GM18526 (cell line): Measurements from ENCODE around the gene FAM50B.

Source experiments
- POLR2A ChIP-seq: IDR thresholded peaks from 3 replicates; pipeline ENCODE4 v1.6.1; 2011; ENCODE audit not compliant: insufficient read length; ENCODE audit errors: extremely low read depth

The FAM50B gene

DNA sequence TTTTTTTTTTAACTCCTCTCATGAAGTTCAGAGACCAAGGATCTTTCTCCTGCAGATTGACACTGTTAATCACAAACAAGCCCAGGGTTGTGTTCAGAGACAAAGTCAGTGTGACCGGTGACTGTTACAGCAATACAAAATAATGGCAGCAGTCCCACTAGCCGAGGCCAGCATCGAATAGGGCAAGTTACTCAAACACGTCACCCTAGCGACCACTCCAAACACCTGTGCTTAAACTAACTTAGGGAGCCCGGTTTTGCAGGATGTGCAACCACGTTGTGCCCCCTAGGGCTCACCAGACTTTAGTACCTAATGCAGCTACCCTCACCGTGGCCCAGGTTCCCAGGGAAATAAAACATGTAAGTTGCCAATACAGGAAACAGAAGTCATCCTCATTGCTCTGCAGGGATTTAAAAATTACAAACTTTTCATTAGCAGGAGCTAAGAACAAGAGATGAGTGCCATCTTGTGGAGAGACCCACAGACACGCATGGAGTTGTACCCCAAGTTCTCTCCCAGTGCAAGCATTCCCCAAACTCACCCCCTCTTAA is 38.1 kb downstream of the FAM50B start:
- TF ChIP-seq POLR2A, result no peak

GRCh38 chr6:3888153-3888957 is 39.2 kb downstream of the FAM50B start:
- TF ChIP-seq POLR2A, result no peak

- no peak for TF ChIP-seq POLR2A
Observed at GRCh38 chr6:3890047-3890446, 40.9 kb downstream of the FAM50B start.

- no peak for TF ChIP-seq POLR2A
Observed at GRCh38 chr6:3891883-3892282, 42.7 kb downstream of the FAM50B start.

DNA sequence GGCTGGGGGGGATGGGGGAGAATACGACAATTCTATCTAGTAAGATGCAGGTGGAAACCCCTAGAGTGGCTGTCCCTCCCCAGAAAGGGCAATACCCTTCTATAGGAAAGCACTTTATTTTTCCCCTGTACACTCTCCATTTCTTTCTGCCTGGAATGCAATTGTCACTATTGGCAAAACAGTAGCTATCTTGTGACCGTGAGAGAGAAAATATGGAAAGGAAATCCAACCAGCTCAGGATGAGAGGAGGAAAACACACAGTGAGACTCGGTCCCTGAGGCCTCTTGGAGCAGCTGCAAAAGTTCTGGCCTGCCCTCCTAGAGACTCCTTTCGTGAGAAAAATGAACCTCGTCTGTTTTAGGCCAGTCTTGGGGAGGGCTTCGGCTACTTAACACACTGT is 43.4 kb downstream of the FAM50B start:
- no peak for TF ChIP-seq POLR2A

DNA sequence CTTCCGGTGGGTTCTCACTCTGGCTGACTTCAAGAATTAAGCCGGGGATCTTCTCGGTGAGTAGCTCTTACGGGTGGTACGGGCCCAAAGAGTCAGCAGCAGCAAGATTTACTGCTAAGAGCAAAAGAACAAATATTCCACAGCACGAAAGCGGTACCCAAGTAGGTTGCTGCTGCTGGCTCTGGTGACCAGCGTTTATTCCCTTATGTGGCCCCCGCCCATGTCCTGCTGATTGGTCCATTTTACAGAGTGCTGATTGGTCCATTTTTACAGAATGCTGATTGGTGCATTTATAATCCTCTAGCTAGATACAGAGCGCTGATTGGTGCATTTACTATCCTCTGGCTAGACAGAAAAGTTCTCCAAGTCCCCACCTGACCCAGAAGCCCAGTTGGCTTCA is 44.3 kb downstream of the FAM50B start:
- no peak for TF ChIP-seq POLR2A

DNA sequence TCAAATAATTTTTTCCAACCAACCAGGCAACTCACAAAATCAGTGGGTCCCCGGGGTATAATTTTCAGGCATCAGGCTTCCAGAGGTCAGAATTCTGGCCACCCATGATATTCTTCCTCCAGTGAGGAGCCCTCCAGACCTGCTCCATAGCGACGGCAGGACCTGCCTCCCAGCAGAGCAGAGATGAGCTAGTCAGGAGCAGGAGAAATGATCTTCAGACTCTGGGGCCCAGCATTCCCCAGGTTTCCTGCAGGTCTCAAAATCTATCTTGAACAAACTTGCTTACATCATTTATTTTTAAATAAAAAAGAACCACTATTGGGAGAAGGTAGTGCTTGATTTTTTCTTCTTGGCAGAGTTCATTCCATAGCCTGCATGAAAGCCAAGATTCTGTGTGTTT is 44.7 kb downstream of the FAM50B start:
- no peak for TF ChIP-seq POLR2A

GRCh38 chr6:3894590-3895311 is 45.6 kb downstream of the FAM50B start:
- TF ChIP-seq POLR2A, result no peak

DNA sequence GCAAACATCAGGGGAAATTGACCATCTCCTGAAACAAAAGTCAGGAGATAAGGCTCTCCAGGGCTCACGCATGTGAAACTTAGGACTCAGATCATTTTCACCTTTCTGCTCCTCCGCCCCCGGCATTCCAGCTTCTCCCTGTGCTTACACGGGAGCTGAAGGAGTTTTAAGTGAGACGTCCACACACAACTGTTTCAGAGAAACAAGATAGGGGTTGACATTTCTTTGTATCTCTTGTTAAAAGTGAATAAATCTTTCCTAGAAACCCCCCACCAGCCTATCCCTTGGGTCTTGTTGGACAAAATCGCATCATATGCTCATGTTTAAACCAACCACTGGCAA is 46.1 kb downstream of the FAM50B start:
- TF ChIP-seq POLR2A, result no peak

GRCh38 chr6:3895805-3896204 is 46.6 kb downstream of the FAM50B start:
- TF ChIP-seq POLR2A, result no peak

GRCh38 chr6:3898265-3898994 is 49.3 kb downstream of the FAM50B start:
- TF ChIP-seq POLR2A, result no peak

- TF ChIP-seq POLR2A, result no peak
Observed at GRCh38 chr6:3899061-3899460, 49.9 kb downstream of the FAM50B start.

DNA sequence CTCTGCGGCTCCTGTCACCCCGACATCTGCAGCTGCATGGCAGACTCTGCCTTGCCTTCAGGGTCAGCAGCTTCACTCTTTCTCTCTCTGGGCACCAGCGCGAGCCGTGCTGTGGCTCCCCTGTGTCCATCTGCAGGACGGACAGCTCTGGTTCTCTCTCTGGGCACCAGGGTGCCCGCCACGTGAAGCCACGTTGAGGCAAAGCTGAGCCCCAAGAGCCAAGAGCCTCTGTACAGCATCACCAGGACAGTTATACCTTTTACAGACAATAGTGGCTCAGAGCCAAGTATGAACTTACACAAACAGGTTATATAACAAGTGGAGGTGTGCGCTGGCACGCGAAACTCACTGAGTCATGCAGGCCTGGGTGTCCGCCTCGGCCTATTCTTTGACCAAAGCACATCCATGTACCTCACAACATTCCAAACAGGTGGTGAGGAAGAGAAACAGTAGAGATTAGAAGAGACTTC is 50.8 kb downstream of the FAM50B start:
- TF ChIP-seq POLR2A, result no peak
